Stimulated activated CD8-positive, alpha-beta memory T cell treated with anti-CD3 and anti-CD28 coated beads, Interleukin-4, amount 100 ng/mL, for 48 hours (primary cell): ENCODE results near the gene CD33.
"Not testable (repeated sequence)": the region's sequence is repeated elsewhere in the genome, so short reads cannot be mapped to it uniquely, and the experiment has no call there.

Source experiments
- DNase-seq: peaks from one replicate; pipeline ENCODE4 v3.0.0-alpha.2; 2020

CD33 gene

DNA sequence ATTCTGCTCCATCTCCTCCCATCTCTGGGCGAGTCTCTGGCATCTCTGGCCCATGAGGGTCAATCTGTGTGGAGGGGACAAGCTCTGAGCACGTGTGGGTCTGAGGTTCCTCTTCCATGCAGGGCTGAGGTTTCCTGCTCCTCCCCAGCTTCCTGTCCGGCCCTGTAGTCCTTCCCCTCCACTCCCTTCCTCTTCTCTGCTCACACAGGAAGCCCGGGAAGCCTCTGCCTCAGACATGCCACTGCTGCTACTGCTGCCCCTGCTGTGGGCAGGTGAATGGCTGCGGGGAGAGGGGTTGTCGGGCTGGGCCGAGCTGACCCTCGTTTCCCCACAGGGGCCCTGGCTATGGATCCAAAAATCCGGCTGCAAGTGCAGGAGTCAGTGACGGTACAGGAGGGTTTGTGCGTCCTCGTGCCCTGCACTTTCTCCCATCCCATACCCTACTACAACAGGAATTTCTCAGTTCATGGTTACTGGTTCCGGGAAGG is 14.0 kb upstream of the CD33 start:
- not testable (repeated sequence) for DNase-seq

DNA sequence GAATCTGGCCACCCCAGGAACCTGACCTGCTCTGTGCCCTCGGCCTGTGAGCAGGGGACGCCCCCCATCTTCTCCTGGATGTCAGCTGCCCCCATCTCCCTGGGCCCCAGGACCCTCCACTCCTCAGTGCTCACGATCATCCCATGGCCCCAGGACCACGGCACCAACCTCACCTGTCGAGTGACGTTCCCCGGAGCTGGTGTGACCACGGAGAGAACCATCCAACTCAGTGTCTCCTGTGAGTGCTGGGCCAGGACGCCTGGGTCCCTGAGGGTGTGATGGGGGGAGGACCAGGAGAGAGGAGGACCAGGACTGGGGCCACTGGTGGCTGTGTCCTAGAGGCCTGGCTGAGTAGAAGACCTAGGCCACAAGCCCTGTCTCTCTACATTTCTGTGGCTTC is 13.0 kb upstream of the CD33 start:
- DNase-seq: no peak

DNA sequence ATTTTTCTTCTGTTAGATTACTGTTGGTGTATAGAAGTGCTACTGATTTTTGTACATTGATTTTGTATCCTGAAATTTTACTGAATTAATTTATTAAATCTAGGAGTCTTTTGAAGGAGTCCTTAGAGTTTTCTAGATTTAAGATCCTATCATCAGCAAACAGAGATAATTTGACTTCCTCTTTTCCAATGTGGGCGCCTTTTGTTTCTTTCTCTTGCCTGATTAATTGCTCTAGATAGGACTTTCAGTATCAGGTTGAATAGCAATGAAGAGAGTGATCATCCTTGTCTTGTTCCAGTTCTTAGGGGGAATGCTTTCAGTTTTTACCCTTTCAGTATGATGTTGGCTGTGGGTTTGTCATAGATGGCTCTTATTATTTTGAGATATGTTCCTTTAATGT is 5.6 kb upstream of the CD33 start:
- DNase-seq: no peak

DNA sequence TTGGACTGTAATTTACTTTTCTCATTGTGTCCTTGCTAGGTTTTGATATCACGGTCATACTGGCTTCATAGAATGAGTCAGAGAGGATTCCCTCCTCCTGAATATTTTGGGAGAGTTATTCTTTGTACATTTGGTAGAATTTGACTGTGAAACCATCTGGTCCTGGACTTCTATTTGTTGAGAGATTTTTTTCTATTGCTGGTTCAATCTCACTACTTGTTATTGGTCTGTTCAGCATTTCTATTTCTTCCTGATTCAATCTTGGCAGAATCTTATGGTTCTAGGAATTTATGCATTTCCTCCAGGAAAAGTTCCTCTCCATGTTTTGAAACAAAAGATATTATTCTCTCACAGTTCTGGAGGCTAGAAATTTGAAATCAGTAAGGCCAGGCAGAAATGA is 4.9 kb upstream of the CD33 start:
- DNase-seq: no peak

DNA sequence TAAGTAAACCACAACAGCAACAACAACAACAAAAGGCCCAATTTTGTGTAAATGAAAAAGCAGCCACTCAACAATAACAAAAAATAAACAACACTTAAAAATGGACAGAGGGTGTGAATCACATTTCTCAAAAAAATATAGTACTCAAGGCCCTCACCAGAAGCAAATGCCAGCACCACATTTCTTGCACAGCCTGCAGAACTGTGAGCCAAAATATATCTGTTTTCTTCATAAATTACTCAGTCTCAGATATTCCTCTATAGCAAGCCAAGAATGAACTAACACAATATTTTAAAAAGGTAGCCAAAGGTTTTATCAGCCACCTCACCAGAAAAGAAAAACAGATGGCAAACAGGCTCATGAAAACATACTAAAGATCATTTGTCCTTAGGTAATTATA is 3.9 kb upstream of the CD33 start:
- no peak for DNase-seq

DNA sequence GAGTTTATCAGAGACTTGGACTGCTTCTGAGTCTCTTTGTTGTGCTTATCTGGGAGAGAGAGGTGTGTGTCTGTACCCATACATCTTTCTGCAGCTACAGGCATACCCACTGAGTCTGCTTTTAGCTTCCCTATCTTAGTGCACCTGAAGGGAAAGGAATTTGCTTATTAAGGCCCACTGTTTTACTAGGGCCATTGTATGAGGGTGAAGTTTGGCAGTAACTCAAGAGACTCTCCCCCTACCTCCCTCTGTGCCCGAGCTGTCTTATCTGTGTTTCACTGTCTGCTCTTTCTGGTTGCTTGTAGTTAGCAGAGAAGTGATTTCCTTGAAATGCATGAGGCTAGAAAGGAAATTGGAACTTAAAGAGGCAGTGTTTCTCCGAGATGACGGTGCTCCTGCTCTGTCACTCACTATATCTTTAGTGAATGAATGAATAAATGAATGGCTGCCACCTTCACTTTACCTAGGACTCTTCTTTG is 678 bp upstream of the CD33 start:
- no peak for DNase-seq

DNA sequence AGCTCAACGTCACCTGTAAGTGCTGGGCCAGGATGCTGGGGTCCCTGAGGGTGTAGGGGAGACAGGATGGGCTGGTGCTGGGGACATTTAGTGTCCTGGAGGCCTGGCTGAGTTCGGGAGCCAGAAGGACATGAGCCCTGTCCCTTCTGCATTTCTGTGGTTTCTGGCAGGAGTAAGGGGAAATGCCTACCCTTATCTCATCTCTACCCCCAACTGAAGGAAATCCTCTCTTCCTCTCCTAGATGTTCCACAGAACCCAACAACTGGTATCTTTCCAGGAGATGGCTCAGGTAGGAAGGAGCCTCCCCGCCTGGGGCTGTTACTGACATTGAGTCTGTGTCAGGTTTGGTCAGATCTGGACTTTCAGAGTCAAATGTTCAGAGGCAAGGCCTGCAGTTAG is 1.2 kb downstream of the CD33 start:
- DNase-seq: no peak

DNA sequence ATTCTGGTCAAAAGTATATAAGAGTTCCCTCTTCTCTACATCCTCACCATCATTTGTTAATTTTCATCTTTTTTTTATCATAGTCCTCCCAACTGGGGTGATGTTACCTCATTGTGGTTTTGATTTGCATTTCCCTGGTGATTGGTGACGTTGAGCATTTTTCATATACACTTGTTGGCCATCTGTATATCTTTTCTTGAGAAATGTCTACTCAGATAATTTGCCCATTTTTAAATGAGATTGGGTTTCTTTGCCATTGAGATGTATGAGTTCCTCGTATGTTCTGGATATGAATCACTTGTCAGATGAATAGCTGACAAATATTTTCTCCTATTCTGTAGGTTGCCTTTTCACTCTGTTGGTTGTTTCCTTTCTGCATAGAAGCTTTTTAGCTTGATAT is 2.4 kb downstream of the CD33 start:
- no peak for DNase-seq

DNA sequence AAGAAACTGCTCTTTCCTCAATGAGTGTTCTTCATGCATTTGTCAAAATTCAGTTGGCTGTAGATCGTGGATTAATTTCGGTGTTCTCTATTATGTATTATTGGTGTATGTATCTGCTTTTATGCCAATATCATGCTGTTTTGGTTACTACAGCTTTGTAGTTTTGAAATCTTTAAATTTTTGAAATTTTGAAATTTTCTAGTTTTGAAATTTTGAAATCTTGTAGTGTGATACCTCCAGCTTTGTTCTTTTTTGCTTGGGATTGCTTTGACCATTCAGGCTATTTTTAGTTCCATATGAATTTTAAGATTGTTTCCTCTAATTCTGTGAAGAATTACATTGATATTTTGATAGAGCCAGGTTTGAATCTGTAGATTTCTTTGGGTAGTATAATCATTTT is 3.1 kb downstream of the CD33 start:
- no peak for DNase-seq

DNA sequence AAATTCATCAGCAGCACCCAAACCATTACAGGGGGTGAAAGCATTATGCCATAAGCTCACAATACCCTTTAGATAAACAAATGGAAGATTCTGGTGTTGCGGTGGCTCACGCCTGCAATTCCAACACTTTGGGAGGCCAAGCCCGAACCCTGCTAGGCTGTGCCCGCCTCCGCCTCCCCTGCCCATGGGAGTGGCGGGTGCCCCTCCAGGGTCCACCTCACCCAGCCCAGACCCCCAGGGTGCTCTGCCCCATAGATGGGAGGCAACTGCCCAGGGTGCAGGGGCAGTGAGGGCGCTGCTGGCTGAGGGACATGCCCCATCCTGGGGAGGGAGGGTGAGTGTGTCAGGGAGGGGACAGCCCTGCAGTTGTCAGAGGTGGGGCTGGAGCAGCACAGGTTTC is 16.0 kb downstream of the CD33 start:
- no peak for DNase-seq

DNA sequence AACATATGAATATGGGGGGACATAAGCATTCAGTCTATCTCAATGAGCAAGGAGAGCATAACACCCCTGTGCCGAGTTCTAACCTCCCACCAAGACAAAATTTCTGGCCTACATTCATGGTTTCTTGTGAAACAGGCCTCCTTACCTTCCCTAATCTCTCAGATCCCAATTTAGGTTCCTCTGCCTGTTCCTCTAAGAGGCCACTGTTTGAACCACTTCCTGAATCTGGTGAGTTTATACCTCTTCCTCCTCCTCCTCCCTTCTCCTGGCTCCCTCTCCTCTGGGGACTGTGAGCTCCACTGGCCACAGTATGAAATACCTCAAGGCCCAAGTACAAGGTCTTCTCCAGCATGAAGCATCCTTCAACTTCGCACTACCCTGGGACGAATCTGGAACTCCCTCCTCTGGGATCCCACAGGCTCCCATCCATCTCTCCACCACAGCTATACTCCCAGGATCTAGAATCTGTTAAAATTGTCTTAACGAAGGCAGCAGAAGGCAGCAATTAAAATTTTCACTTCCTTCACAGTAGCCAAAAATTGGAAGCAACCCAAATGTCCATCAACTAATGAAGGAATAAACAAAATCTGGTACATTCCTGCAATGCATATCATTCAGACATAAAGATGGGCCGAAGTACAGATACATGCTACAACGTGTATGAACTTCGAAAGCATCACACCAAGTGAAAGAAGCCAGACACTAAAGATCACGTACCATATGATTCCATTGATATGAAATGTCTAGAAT is 18.2 kb downstream of the CD33 start:
- DNase-seq: no peak

DNA sequence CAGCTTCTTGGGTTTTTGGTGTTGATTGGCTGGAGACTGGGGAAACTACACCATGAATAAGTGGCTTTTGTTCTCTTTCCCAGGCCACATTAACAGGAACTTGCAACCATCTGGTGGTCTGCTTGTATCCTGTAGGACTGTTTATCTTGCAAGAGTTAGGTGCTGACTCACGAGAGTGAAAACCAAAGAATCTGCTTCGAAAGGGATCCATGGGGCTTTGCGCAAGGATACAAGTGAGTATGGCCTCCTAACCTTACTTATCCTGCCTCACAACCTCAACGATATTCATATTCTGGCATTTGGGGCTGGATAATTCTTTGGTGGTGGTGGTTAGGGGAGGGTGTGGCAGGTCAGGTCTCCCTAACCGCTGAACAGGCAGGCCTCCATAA is 21.3 kb downstream of the CD33 start:
- no peak for DNase-seq

DNA sequence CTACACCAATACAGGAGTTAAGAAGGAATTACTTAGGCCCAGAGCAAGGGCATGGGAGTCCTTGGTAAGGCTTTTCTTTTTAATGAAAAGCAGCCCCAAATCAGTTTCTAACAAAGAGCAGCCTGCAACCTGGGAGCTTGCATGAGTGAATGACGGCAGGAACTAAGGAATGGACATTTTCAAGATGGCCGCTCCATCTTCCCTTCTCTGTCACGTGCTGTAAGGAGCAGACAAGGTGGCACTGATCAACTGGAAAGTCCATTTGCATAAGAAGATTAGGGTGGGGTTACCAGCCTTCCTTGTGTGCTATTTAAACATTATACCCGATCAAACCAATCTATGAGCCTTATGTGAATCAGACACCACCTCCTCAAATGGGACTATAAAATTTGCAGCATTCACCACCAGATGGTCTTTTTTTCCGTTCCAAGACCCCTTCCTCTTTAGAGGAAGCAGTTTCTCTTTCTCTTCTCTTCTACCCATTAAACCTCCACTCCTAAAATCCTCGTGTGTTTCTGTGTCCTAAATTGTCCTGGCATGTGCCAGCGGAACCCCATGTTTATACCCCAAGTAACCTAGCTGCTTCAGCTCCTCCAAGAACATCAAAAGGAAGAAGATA is 23.2 kb downstream of the CD33 start:
- DNase-seq: no peak

DNA sequence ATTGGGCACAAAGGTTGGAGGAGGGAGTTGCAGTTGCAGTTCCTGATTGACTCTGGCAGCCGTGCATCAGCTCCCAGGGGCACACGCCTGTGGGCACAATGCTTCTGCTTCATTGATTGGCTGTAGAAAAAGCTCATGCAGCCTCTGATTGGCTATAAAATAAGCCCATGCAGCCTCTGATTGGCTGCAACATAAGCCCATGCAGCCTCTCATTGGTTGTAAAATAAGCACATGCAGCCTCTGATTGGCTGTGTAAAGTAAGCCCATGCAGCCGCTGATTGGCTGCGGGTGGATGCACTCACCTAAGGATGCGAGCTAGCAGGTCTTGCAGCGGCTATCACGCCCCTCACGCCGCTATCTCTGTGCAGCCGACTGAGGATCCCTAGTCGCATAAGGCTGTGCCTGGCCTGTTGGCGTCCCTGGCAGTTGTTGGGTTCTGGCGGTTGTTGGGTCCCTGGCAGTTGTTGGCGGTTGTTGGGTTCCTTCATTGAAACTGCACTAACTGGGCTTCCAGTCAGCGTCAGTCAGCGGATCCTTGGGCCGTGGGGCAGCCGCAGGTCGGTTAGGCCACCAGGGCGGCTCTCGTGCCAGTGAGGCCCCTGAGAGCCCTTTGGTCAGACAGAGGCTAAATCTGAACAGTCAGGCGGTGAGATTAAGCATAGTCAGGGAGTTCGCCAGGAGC is 26.0 kb downstream of the CD33 start, which contains the start of gene SIGLECL1:
Gene SIGLECL1, plus strand, starts transcription at position 295 of the 682 bp plus-strand sequence. CDS start 12,993 bp downstream, outside the sequence.
- no peak for DNase-seq

DNA sequence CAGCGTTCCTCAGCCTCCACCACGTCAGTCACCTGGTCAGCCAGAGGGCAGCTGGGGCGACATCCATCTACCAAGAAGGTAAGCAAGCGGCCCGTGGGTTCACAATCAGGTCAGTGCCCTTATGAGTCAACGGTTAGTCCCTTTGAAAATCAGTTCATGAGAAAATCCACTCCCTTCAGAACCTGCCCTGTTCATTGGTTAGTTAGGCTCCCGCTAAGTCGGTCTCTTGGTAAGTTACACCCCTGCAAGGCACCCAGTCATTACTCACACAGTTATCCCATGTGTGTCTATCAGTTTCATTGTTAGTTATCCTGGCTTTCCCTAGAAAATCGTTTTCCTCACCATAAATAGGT is 26.6 kb downstream of the CD33 start:
- no peak for DNase-seq

DNA sequence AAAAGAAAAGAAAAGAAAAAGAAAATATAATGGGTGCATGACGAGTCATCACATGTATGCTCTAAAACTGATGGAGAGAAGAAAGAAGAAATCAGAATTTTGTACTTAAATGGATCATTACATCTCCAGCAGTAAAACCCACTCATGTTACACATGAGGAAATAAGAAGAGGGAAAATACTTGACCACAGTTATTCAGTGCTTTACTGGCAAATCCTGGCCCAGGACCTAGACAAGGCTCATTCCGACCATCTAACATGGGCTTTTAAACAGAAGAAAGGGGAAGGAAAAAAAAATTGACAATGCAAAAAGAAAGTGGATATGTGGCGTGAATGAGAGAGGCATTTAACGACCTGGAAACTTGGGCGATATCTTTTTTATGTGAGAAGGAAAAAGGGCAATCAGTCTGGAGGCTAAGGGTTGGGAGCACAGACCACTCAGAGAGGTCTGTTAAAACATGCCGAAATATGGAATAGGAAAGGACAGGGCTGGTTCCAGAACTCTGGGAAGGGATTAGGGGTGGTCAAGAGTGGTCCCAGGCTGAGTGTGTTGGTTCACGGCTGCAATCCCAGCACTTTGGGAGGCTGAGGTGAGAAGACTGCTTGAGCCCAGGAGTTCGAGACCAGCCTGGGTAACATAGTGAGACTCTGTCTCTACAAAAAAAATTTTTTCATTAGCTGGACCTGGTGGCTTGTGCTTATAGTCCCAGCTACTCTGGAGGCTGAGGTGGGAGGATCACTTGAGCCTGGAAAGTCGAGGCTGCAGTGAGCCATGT is 27.6 kb downstream of the CD33 start:
- DNase-seq: no peak

DNA sequence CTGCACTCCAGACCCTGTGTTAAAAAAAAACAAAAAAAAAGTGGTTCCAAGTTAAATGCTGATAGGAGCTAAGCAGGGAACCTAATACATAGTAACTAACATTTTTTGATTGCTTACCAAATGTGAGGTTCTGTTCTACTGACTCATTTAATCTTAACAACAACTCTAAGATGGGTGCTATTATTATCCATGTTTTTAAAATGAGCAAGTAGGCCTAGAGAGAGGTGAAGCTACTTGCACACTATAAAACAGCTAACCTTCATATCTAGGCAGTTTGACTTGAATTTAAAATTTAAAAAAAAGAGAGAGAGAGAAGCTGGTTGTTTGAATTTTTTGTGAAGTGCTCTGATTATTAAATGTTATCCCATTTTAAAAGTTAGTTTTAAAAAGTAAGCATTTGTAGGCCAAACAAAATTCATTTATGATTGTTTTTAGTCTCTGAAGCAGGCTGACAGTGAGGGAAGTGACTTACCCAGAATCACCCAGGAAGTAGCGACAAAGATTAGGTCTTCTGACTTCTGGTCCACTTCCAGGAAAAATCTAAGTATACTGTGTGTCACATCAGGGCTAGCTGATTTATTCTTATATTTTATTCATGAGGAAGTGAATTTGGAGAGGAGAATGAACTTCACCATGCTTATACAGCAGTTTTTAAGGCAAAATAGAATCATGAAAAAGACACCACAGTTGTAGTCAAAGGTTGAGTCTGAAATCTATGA is 28.4 kb downstream of the CD33 start:
- DNase-seq: no peak

DNA sequence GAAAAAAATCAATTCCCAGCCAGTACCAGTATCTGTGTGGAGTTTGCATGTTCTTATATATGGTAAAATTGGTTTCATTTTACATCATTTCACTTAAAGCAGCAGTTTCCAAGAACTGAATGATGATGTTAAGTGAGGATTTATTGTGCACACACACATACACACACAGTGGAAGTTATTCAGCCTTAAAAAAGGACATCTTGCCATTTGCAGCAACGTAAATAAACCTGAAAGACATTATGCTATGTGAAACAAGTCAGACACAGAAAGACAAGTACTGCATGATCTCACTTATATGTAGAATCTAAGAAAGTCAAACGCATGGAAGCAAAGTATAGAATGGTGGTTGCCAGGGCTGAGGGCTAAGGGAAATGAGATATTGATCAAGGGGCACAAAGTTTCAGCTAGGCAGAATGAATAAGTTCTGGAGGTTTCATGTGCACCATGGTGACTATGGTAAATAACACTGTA is 31.3 kb downstream of the CD33 start:
- DNase-seq: no peak

DNA sequence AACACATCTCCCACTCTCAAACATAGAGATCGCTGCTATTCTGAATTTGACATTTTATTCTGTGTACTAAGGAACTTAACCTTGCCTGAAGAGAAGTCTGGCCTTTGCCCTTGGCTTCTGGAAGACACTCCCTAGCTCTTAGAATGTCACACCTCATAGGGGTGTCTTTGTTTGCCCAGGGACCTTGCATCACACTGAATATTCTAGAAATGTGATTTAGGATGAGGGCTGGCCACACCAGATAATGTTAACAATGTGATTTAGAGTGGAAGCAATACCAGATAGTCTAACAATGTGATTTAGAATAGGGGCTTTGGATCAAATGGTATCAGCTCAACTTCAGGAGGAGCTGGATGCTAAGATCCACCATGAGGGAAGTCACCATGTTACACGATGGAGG is 32.6 kb downstream of the CD33 start:
- DNase-seq: no peak

DNA sequence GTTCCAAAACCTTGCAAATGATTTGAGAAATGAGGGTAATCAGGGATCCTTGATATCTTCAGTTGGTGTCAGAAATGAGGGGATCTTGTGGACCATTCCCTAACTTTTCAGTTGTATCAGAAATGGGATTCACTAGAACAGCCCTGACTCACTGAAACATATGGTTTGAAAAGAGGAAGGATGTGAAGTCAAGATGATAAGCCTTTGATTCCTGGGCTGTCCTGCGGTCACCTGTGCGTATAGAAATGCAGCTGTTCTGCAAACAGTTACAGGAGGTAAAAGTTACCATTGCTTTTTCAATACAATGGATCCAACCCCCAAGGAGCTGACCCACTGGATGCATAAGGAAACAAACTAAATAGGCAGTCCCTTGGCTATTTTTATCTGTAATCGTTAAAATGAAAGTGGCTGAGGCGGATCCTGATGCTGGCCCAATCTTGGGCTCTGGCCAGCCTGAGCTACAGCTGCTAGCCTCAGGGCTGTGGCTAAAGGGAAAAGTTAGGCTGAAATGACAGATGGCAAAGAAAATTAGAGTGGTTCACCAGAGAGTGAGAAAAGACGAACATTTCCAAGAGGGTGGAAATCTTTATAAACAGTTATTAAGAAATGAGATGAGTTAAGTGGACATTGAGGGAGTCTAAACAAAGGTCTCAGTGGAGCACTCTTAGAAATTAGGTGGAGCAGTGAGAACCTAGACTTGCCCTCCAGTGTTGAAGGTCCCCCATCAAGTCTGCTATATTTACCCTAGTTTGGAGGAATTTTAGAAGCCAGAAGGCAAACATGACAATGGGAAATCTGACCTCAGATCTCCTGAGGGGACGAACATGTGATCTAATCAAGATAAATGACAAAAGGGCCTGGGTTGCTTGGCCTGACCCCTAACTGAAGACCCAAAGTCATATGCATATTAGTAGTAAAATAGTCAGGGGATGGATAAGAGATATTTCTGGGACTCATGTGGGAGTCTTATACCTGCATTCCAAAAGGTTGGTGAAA is 33.6 kb downstream of the CD33 start:
- DNase-seq: no peak
